Neuronal stem cell (in vitro differentiated cells): ENCODE results near the gene PI4KA.

Experiments
- DNase-seq: peaks from one replicate; pipeline ENCODE4 v3.0.0-alpha.2; 2013; ENCODE audit warnings: low spot score
- H2AFZ ChIP-seq: one replicate; pipeline ENCODE4 v1.6.1; 2013; ENCODE audit warnings: mild to moderate bottlenecking, low read length, inconsistent platforms
- H2AK5ac ChIP-seq: 2 replicates; pipeline ENCODE4 v1.6.1; 2013; ENCODE audit warnings: low read depth, mild to moderate bottlenecking, inconsistent platforms, low read length, moderate library complexity, mixed read lengths
- H2BK120ac ChIP-seq: 2 replicates; pipeline ENCODE4 v1.6.1; 2013; ENCODE audit warnings: low read depth, mild to moderate bottlenecking, inconsistent platforms, low read length, moderate library complexity, mixed read lengths
- H2BK12ac ChIP-seq: one replicate; pipeline ENCODE4 v1.6.1; 2013; ENCODE audit warnings: low read length, inconsistent platforms
- H2BK15ac ChIP-seq: 2 replicates; pipeline ENCODE4 v1.6.1; 2013; ENCODE audit warnings: mild to moderate bottlenecking, low read length, inconsistent platforms, mixed read lengths
- H2BK5ac ChIP-seq: one replicate; pipeline ENCODE4 v1.6.1; 2013; ENCODE audit warnings: inconsistent platforms, mild to moderate bottlenecking, low read length, moderate library complexity
- H3K14ac ChIP-seq: one replicate; pipeline ENCODE4 v1.6.1; 2013; ENCODE audit warnings: low read length, inconsistent platforms
- H3K18ac ChIP-seq: 2 replicates; pipeline ENCODE4 v1.6.1; 2013; ENCODE audit warnings: low read length, inconsistent platforms
- H3K23ac ChIP-seq: 2 replicates; pipeline ENCODE4 v1.6.1; 2013; ENCODE audit warnings: low read depth, mild to moderate bottlenecking, mixed read lengths, low read length, inconsistent platforms; ENCODE audit not compliant: poor library complexity
- H3K27ac ChIP-seq: replicated peaks from 3 replicates; pipeline ENCODE4 v1.5.1; 2013; ENCODE audit warnings: low read length, inconsistent platforms
- H3K27me3 ChIP-seq, 3 experiments: 2 replicates each; pipeline ENCODE4 v1.6.1; 2013; ENCODE audit warnings: low read length in 3 of 3, mild to moderate bottlenecking in 2 of 3, inconsistent platforms in 1 of 3, low read depth in 1 of 3, mixed read lengths in 1 of 3, moderate library complexity in 1 of 3; ENCODE audit not compliant: control insufficient read depth in 3 of 3, insufficient read depth in 3 of 3
- H3K36me3 ChIP-seq, 2 donors: replicated peaks in 1 of 2; 2 replicates each; pipeline ENCODE4 v1.6.1; 2013; ENCODE audit warnings: low read length in 2 of 2; ENCODE audit not compliant: control insufficient read depth in 2 of 2, insufficient read depth in 2 of 2
- H3K4ac ChIP-seq: 2 replicates; pipeline ENCODE4 v1.6.1; 2013; ENCODE audit warnings: inconsistent platforms, mild to moderate bottlenecking, low read length, moderate library complexity
- H3K4me1 ChIP-seq, 2 donors: 1 replicate in 1 of 2; 2 replicates in 1 of 2; pipeline ENCODE4 v1.6.1; 2013; ENCODE audit warnings: low read length in 2 of 2, low read depth in 1 of 2; ENCODE audit not compliant: control insufficient read depth in 2 of 2, insufficient read depth in 1 of 2
- H3K4me2 ChIP-seq: one replicate; pipeline ENCODE4 v1.6.1; 2013; ENCODE audit warnings: mild to moderate bottlenecking, low read length, inconsistent platforms; ENCODE audit not compliant: insufficient read depth, poor library complexity, severe bottlenecking
- H3K4me3 ChIP-seq, 2 donors: 2 replicates each; pipeline ENCODE4 v1.5.1; 2013; ENCODE audit warnings: low read length in 2 of 2, mild to moderate bottlenecking in 2 of 2, inconsistent platforms in 1 of 2, moderate library complexity in 1 of 2
- H3K79me1 ChIP-seq: one replicate; pipeline ENCODE4 v1.6.1; 2013; ENCODE audit warnings: low read depth, mild to moderate bottlenecking, inconsistent platforms, low read length, moderate library complexity
- H3K9ac ChIP-seq: one replicate; pipeline ENCODE4 v1.6.1; 2013; ENCODE audit warnings: mild to moderate bottlenecking, low read depth, low read length, inconsistent platforms; ENCODE audit not compliant: poor library complexity
- H3K9me3 ChIP-seq, 2 donors: replicated peaks in 1 of 2; 2 replicates each; pipeline versions ENCODE3 to v1.6.1; 2013; ENCODE audit warnings: low read length in 2 of 2, mild to moderate bottlenecking in 2 of 2, inconsistent platforms in 1 of 2, low read depth in 1 of 2, mixed read lengths in 1 of 2, moderate library complexity in 1 of 2; ENCODE audit not compliant: control insufficient read depth in 2 of 2, insufficient read depth in 1 of 2
- H4K8ac ChIP-seq: one replicate; pipeline ENCODE4 v1.6.1; 2013; ENCODE audit warnings: low read depth, mild to moderate bottlenecking, inconsistent platforms, low read length, moderate library complexity
- H4K91ac ChIP-seq: one replicate; pipeline ENCODE4 v1.6.1; 2013; ENCODE audit warnings: low read length, low read depth, mild to moderate bottlenecking, inconsistent platforms; ENCODE audit not compliant: poor library complexity
- WGBS, 2 donors: extraction: QIAGEN DNeasy Blood & Tissue Kit; methylation state at CpG; one replicate each; pipeline ENCODE4 v1.1.7; 2013; ENCODE audit warnings: missing lambda C conversion rate in 2 of 2, mixed read lengths in 1 of 2; ENCODE audit not compliant: insufficient read length in 2 of 2, insufficient replicate concordance in 1 of 2; ENCODE audit errors: extremely low coverage in 2 of 2; 5-methylcytosine and 5-hydroxymethylcytosine counted together

The PI4KA gene

GRCh38 chr22:20853236-20853660 lies 5.4 kb downstream of the PI4KA start:
- no peak for DNase-seq
- Histone ChIP-seq H3K4me3 (no peak overlapping the region), H3K9ac (no peak overlapping the region), H2BK12ac (no peak overlapping the region), H2AK5ac (no peak overlapping the region), H3K4me2 (no peak overlapping the region), H3K14ac (no peak overlapping the region), H2AFZ (no peak overlapping the region), H3K36me3 (no peaks in the 10 kb centered on the region), H3K27ac (no peak overlapping the region), H2BK15ac (no peak overlapping the region), H4K91ac (no peak overlapping the region), H3K4ac (no peak overlapping the region), H3K4me1 (peaks cover 4 to 6% of the 10 kb centered on the region in 2 donors), H2BK120ac (no peak overlapping the region), H3K18ac (no peak overlapping the region), H4K8ac (no peak overlapping the region), H3K23ac (no peak overlapping the region), H3K79me1 (no peaks in the 10 kb centered on the region), H3K9me3 (no peaks in the 10 kb centered on the region), H2BK5ac (no peak overlapping the region), H3K27me3 (no peaks in the 10 kb centered on the region)
- WGBS, 2 donors: no CpG with 5 or more reads among the region's 3 CpGs

- Histone ChIP-seq H3K9me3 (no peaks in the 10 kb centered on the region), H3K14ac (no peak overlapping the region), H3K27me3 (no peaks in the 10 kb centered on the region), H2AK5ac (no peak overlapping the region), H3K4me3 (no peak overlapping the region), H3K9ac (no peak overlapping the region), H3K23ac (no peak overlapping the region), H2BK15ac (no peak overlapping the region), H2BK120ac (no peak overlapping the region), H4K91ac (no peak overlapping the region), H3K4me2 (no peak overlapping the region), H3K79me1 (no peaks in the 10 kb centered on the region), H2BK5ac (no peak overlapping the region), H3K4ac (no peak overlapping the region), H3K4me1 (peaks cover under 1 to 3% of the 10 kb centered on the region in 2 donors), H3K27ac (no peak overlapping the region), H3K36me3 (no peaks in the 10 kb centered on the region), H2AFZ (no peak overlapping the region), H3K18ac (no peak overlapping the region), H2BK12ac (no peak overlapping the region), H4K8ac (no peak overlapping the region)
- no CpG with 5 or more reads among the region's 6 CpGs for WGBS, 2 donors
- DNase-seq: no peak
These were observed 6.1 kb downstream of the PI4KA start for GRCh38 chr22:20852503-20852902.

GRCh38 chr22:20852076-20852475 lies 6.5 kb downstream of the PI4KA start:
- Histone ChIP-seq H2BK15ac (no peak overlapping the region), H3K27me3 (no peaks in the 10 kb centered on the region), H3K18ac (no peak overlapping the region), H2AFZ (no peak overlapping the region), H4K91ac (no peak overlapping the region), H3K4me1 (no peaks in the 10 kb centered on the region), H3K9ac (no peak overlapping the region), H2AK5ac (no peak overlapping the region), H3K4me2 (no peak overlapping the region), H2BK120ac (no peak overlapping the region), H3K14ac (no peak overlapping the region), H3K9me3 (no peaks in the 10 kb centered on the region), H3K79me1 (no peaks in the 10 kb centered on the region), H2BK12ac (no peak overlapping the region), H3K4me3 (no peak overlapping the region), H3K27ac (no peak overlapping the region), H3K4ac (no peak overlapping the region), H3K36me3 (no peaks in the 10 kb centered on the region), H2BK5ac (no peak overlapping the region), H4K8ac (no peak overlapping the region), H3K23ac (no peak overlapping the region)
- no CpG with 5 or more reads among the region's 4 CpGs for WGBS, 2 donors
- DNase-seq: no peak

- no peak overlapping the region for H2BK15ac ChIP-seq
- H3K9ac ChIP-seq: no peak overlapping the region
- no peak overlapping the region for H2BK12ac ChIP-seq
- H3K27ac ChIP-seq: no peak overlapping the region
- H4K8ac ChIP-seq: no peak overlapping the region
- no peak overlapping the region for H2AK5ac ChIP-seq
- H3K4me2 ChIP-seq: no peak overlapping the region
- no peak overlapping the region for H2BK5ac ChIP-seq
- H3K9me3 ChIP-seq: no peaks in the 10 kb centered on the region
- H3K36me3 ChIP-seq: no peaks in the 10 kb centered on the region
- no peak overlapping the region for H4K91ac ChIP-seq
- no peak overlapping the region for H3K4me3 ChIP-seq
- no peak for DNase-seq
- no peak overlapping the region for H2AFZ ChIP-seq
- H3K4ac ChIP-seq: no peak overlapping the region
- H2BK120ac ChIP-seq: no peak overlapping the region
- H3K18ac ChIP-seq: no peak overlapping the region
- peaks cover 2% of the 10 kb centered on the region for H3K79me1 ChIP-seq
- H3K14ac ChIP-seq: no peak overlapping the region
- no CpG with 5 or more reads among the region's 2 CpGs for WGBS, 2 donors
- no peaks in the 10 kb centered on the region for H3K27me3 ChIP-seq
- no peaks in the 10 kb centered on the region for H3K4me1 ChIP-seq
- H3K23ac ChIP-seq: no peak overlapping the region
These were observed 11.2 kb downstream of the PI4KA start for GRCh38 chr22:20847318-20847822.
